Heart left ventricle (tissue), 16 donors: ENCODE measurements around the gene MIER2. TPM values are rescaled to one million over a fixed set of nuclear protein-coding genes. Genes with fewer than 3 reads are reported as not detected.
A peak's percentile ranks its signal among the peaks of the same experiment; 100 is the strongest.

ENCODE experiments used
- ATAC-seq, 4 donors: fragments of 200-7000 bp; cut with Tn5 transposase; one replicate each; pipeline ENCODE4 v1.9.1; 2020 to 2022; ENCODE audit warnings: moderate library complexity in 4 of 4, mild to moderate bottlenecking in 3 of 4, moderate number of reproducible peaks in 1 of 4
- DNase-seq, 5 donors: peaks; one replicate each; pipeline ENCODE4 v3.0.0-alpha.2; 2020
- H3K27ac ChIP-seq, 12 donors: fragments of 200-600 bp; sonication (generic) in 4 of 12; one replicate each; pipeline versions ENCODE4 v1.5.0 to v1.8.0; 2016 to 2022; ENCODE audit warnings: mild to moderate bottlenecking in 2 of 12
- H3K27me3 ChIP-seq, 9 donors: fragments of 200-600 bp; sonication (generic) in 2 of 9; one replicate each; pipeline versions ENCODE4 v1.5.1 to v1.8.0; 2016 to 2022; ENCODE audit warnings: mild to moderate bottlenecking in 3 of 9
- H3K36me3 ChIP-seq, 9 donors: fragments of 200-600 bp; sonication (generic) in 2 of 9; one replicate each; pipeline versions ENCODE4 v1.5.0 to v1.8.0; 2018 to 2022; ENCODE audit warnings: mild to moderate bottlenecking in 2 of 9
- H3K4me1 ChIP-seq, 12 donors: fragments of 200-600 bp; sonication (generic) in 4 of 12; one replicate each; pipeline versions ENCODE4 v1.5.0 to v1.8.0; 2016 to 2022; ENCODE audit warnings: mild to moderate bottlenecking in 3 of 12
- H3K4me3 ChIP-seq, 12 donors: fragments of 200-600 bp; sonication (generic) in 4 of 12; one replicate each; pipeline versions ENCODE4 v1.5.0 to v1.8.0; 2017 to 2022; ENCODE audit warnings: mild to moderate bottlenecking in 9 of 12, moderate library complexity in 4 of 12
- H3K9me3 ChIP-seq, 12 donors: fragments of 200-600 bp; sonication (generic) in 4 of 12; one replicate each; pipeline versions ENCODE4 v1.5.0 to v1.8.0; 2016 to 2022; ENCODE audit warnings: mild to moderate bottlenecking in 1 of 12
- CTCF ChIP-seq, 12 donors: fragments of 200-600 bp; sonication (generic) in 4 of 12; IDR thresholded peaks; one replicate each; pipeline versions ENCODE4 v1.5.0 to v1.8.0; 2018 to 2022; ENCODE audit warnings: antibody characterized with exemption in 12 of 12, mild to moderate bottlenecking in 5 of 12
- POLR2A ChIP-seq, 2 donors: fragments of 450-650 bp; IDR thresholded peaks; one replicate each; pipeline ENCODE4 v1.6.1; 2017; ENCODE audit warnings: antibody characterized with exemption in 2 of 2, mild to moderate bottlenecking in 2 of 2, moderate library complexity in 2 of 2
- WGBS, 4 donors: extraction: QIAGEN DNeasy Blood & Tissue Kit in 2 of 4; methylation state at CpG; one replicate each; pipeline versions ENCODE4 v1.1.5 to v1.1.7; 2013 to 2018; 5-methylcytosine and 5-hydroxymethylcytosine counted together
- intact Hi-C, 10 donors: fragments of 100-400 bp; cut with DNase I; formaldehyde crosslinking; loops; one replicate each; pipeline versions ENCODE4 v1.11.1 to v1.14.2; 2022
- polyA plus RNA-seq, 2 donors: library from polyadenylated mRNA; stranded (reverse); fragments of 200-250 nt; gene quantifications; one replicate each; pipeline ENCODE4 v1.2.3, GENCODE V29; 2013
- total RNA-seq, 9 donors: library from RNA; depleted of rRNA in 2 of 9; stranded (reverse); fragments of >200 nt in 2 of 9; fragmentation: NEBNext Ultra II Directional in 3 of 9; extraction: Animal tissue kit (Norgen Biotek cat#: 25700) in 3 of 9; gene quantifications; one replicate each; pipeline versions ENCODE4 v1.1.0 to v1.2.4, GENCODE V29; 2016 to 2023
- donor health status: ischemic (EF 13 %, LVEDD 7.1; RV severe dilation, severe dysfunction).
- donor health status: healthy with polysubstance abuse.
- donor health status: DM: no; HTN: yes; CAD: no.
- donor health status: DM: no; HTN: no; CAD: no.
- donor health status: ischemic (EF 25% LVEDD 6.9; RV normal size, moderate dysfunction).
- donor health status: ischemic (EF 25% LVEDD 5.7; RV mildly dilated, moderate dysfunction).
- donor health status: healthy.
- donor health status: DM: yes; HTN: yes; CAD: no.
- donor health status: ischemic (EF 35%, LVEDD 5.7; RV mildly dilated, moderate dysfunction).
- donor health status: nonischemic (EF 11% LVEDD 7.7; RV severe dilation, severe dysfunction).
- donor health status: DM: yes; HTN: yes; CAD: no.
- donor health status: PGD.
- donor health status: ischemic (EF 29% LVEDD 5.4; RV normal size, mild dysfunction).
- donor health status: nonischemic (EF 23%, LVEDD 6.1; RV moderate dilation, normal function).

Gene MIER2
- total and polyA plus RNA-seq, 11 donors = 15.7 to 30.3 (median 19.5) TPM

DNA sequence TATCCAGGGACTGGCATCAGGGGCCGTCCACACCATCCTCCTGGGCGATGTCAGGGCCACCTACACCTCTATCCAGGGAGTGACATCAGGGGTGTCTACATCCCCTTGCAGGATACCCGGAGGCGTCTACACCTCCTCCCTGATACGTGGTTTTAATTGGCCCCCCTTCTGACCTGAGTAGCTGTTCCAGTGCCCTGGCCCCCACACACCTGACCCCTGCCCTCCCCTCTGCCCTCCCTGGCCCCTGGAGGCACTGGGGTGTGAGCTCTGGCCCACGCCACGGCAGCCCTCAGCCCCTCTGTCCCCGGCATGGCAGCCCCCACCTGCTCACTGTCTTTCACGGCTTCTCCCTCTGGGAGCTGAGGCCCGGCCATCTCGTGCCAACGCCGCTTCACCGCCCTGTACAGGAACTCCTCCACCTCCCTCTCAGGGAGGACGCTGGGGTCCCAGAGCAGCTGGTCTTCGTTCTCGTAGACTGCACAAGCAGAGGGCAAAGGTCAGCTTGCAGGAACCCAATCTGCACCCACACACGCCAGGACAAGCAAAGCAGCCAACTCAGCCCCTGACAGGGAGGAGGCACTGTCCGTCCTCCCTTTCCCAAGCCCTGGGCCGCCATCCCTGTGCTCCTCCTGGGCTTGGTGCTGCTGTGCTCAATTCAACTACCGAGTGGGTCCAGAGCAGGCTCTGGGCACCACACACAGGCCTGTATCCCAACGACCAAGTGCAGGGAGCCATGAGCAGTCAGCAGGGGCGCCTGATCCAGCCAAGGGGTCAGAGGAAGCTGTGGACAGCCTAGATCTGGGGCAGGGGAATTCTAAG lies 31.2 kb downstream of the MIER2 start:
- H3K4me1 ChIP-seq = peaks cover 0 to 4% (median 0%) of the 10 kb centered on the region in 12 donors
- peak in 2 of 4 donors; percentile 6 to 37 for ATAC-seq
- intact Hi-C loops = no loop called here
- no peaks in the 10 kb centered on the region for H3K27me3 ChIP-seq
- H3K4me3 ChIP-seq = no peak overlapping the region
- H3K9me3 ChIP-seq = peaks cover 0 to 11% (median 0%) of the 10 kb centered on the region in 12 donors
- 62 to 80% (median 76%) methylated on average over 17 to 23 of the region's 23 CpGs for WGBS, 4 donors
- H3K27ac ChIP-seq = peak overlapping the region in 9 of 12 donors; percentile 4 to 73 (median 46)
- peak in 1 of 5 donors; percentile 51 for DNase-seq
- peaks cover 0 to 63% (median 45%) of the 10 kb centered on the region in 9 donors for H3K36me3 ChIP-seq
- no peak for TF ChIP-seq CTCF (IDR thresholded peaks at IDR 0.05)
- TF ChIP-seq POLR2A (IDR thresholded peaks at IDR 0.05) = no peak

DNA sequence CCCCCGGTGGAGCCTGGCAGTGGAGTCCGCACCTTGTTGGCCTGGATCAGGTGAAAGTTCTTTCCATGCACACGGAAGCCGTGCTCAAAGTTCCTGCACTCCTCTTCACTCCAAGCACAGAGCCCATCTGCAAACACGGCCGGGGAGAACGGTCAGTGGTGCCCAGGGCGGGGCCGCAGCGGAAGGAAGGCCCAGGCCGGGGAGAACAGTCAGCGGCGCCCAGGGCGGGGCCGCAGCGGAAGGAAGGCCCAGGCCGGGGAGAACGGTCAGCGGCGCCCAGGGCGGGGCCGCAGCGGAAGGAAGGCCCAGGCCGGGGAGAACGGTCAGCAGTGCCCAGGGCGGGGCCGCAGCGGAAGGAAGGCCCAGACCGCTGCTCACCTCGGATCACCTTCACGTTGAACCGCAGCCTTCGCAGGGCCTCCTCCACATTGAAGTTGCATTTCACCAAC lies 32.8 kb downstream of the MIER2 start:
- Histone ChIP-seq H3K27me3 (no peaks in the 10 kb centered on the region), H3K4me1 (peaks cover 0 to 6% (median 0%) of the 10 kb centered on the region in 12 donors), H3K36me3 (peaks cover 0 to 75% (median 60%) of the 10 kb centered on the region in 9 donors), H3K9me3 (no peaks in the 10 kb centered on the region), H3K4me3 (peak overlapping the region; percentile 40 to 58 (median 49)), H3K27ac (peak overlapping the region; percentile 60 to 94 (median 84))
- ATAC-seq (peak in 3 of 4 donors; percentile 50 to 71 (median 59)), DNase-seq (peak in 3 of 5 donors; percentile 67 to 75 (median 69))
- intact Hi-C loops = loop anchor here in 1 of 10 donors (2.0 kb wide), 1 partner anchor 31 kb away; no protein-coding TSS in a partner anchor
- WGBS, 4 donors = 67 to 95% (median 78%) methylated on average over 16 to 33 of the region's 33 CpGs
- no peak for TF ChIP-seq CTCF (IDR thresholded peaks at IDR 0.05)
- TF ChIP-seq POLR2A (IDR thresholded peaks at IDR 0.05) = peak in 1 of 2 donors; percentile 50

GRCh38 chr19:310781-311496 lies 33.7 kb downstream of the MIER2 start:
- peaks cover 0 to 8% (median 0%) of the 10 kb centered on the region in 12 donors for H3K4me1 ChIP-seq
- TF ChIP-seq POLR2A (IDR thresholded peaks at IDR 0.05) = no peak
- no peak for TF ChIP-seq CTCF (IDR thresholded peaks at IDR 0.05)
- no peaks in the 10 kb centered on the region for H3K27me3 ChIP-seq
- peak in 2 of 4 donors; percentile 43 to 48 for ATAC-seq
- intact Hi-C loops = loop anchor here in 1 of 10 donors (2.0 kb wide), 1 partner anchor 32 kb away; no protein-coding TSS in a partner anchor
- H3K9me3 ChIP-seq = no peaks in the 10 kb centered on the region
- peak in 1 of 5 donors; percentile 48 for DNase-seq
- H3K36me3 ChIP-seq = peaks cover 0 to 75% (median 63%) of the 10 kb centered on the region in 9 donors
- peak overlapping the region; percentile 40 to 58 (median 49) for H3K4me3 ChIP-seq
- 52 to 84% (median 77%) methylated on average over 19 to 24 of the region's 24 CpGs for WGBS, 4 donors
- H3K27ac ChIP-seq = peak overlapping the region; percentile 60 to 94 (median 84)
